ENCODE measurements around the gene CSNK1A1L.

DNA sequence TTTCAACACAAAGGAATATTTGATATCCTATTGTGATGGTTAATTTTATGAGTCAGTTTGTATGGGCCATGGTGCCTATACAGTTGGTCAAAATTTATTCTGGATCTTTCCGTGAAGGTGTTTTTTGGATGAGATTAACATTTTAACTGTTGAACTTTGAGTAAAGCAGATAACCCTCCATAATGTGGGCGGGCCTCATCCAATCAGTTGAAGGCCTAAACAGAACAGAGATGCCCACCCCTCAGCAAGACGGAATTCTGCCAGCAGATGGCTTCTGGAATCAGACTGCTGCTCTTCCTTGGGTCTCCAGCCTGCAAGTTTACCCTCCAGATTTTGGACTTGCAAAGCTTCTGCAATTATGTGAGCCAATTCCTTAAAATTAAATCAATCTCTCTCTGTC, 16.0 kb downstream of the CSNK1A1L start:
- TF ChIP-seq, protein P1, sequence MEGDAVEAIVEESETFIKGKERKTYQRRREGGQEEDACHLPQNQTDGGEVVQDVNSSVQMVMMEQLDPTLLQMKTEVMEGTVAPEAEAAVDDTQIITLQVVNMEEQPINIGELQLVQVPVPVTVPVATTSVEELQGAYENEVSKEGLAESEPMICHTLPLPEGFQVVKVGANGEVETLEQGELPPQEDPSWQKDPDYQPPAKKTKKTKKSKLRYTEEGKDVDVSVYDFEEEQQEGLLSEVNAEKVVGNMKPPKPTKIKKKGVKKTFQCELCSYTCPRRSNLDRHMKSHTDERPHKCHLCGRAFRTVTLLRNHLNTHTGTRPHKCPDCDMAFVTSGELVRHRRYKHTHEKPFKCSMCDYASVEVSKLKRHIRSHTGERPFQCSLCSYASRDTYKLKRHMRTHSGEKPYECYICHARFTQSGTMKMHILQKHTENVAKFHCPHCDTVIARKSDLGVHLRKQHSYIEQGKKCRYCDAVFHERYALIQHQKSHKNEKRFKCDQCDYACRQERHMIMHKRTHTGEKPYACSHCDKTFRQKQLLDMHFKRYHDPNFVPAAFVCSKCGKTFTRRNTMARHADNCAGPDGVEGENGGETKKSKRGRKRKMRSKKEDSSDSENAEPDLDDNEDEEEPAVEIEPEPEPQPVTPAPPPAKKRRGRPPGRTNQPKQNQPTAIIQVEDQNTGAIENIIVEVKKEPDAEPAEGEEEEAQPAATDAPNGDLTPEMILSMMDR (IDR thresholded peaks at IDR 0.05), result no peak
- TF ChIP-seq EP300 (IDR thresholded peaks at IDR 0.05) (no peak), POLR2A (IDR thresholded peaks at IDR 0.05) (no peak)

All from ovary (tissue), 3 donors.